K562 (cell line): ENCODE results near the gene LIPH. TPM values are rescaled to one million over a fixed set of nuclear protein-coding genes. Genes with fewer than 3 reads are reported as not detected.

Experiments
- ATF7 ChIP-seq: fragments of 450-650 bp; IDR thresholded peaks from 2 replicates; pipeline ENCODE4 v1.7.1; 2014; ENCODE audit warnings: mild to moderate bottlenecking, moderate library complexity
- CCAR2 ChIP-seq: fragments of 200-400 bp; formaldehyde crosslinking; IDR thresholded peaks from 2 replicates; pipeline ENCODE4 v1.6.1; 2017; ENCODE audit warnings: mild to moderate bottlenecking, low read depth, low read length
- E2F1 ChIP-seq: sonication (generic); formaldehyde crosslinking; IDR thresholded peaks from 2 replicates; pipeline ENCODE4 v1.8.1; 2023; ENCODE audit warnings: mild to moderate bottlenecking, missing genetic modification reagents, moderate library complexity
- ETS1 ChIP-seq: conservative IDR thresholded peaks from 2 replicates; pipeline ENCODE4 v1.6.1; 2011; ENCODE audit warnings: low read depth, mild to moderate bottlenecking, low read length; ENCODE audit not compliant: control insufficient read depth
- HDAC6 ChIP-seq: IDR thresholded peaks from 2 replicates; pipeline ENCODE4 v1.6.1; 2012; ENCODE audit warnings: low read depth, mild to moderate bottlenecking, control low read depth, inconsistent platforms, low read length, moderate library complexity
- HEY1 ChIP-seq: fragments of 250-450 bp; sonication (Bioruptor Pico); IDR thresholded peaks from 2 replicates; pipeline ENCODE4 v1.5.0; 2020; ENCODE audit warnings: mild to moderate bottlenecking, moderate library complexity, borderline replicate concordance
- HSF4 ChIP-seq: fragments of 250-450 bp; sonication (Bioruptor Pico); IDR thresholded peaks from 2 replicates; pipeline ENCODE4 v2.1.2; 2022; ENCODE audit warnings: mild to moderate bottlenecking, moderate library complexity, borderline replicate concordance
- ILK ChIP-seq: fragments of 450-650 bp; IDR thresholded peaks from 2 replicates; pipeline ENCODE4 v1.6.1; 2016; ENCODE audit warnings: missing genetic modification characterization, low read depth, mild to moderate bottlenecking, missing compliant biosample characterization, moderate library complexity, borderline replicate concordance
- NEUROD1 ChIP-seq: fragments of 150-350 bp; IDR thresholded peaks from 2 replicates; pipeline ENCODE4 v1.6.1; 2014; ENCODE audit warnings: borderline replicate concordance, low read length, low read depth; ENCODE audit not compliant: partially characterized antibody
- PHF20 ChIP-seq: fragments of 450-650 bp; IDR thresholded peaks from 2 replicates; pipeline ENCODE4 v1.6.1; 2018; ENCODE audit not compliant: partially characterized antibody
- POLR2G ChIP-seq: fragments of 200-400 bp; formaldehyde crosslinking; IDR thresholded peaks from 2 replicates; pipeline ENCODE4 v1.6.1; 2017; ENCODE audit warnings: low read depth, mild to moderate bottlenecking, antibody characterized with exemption, low read length, moderate library complexity
- SMARCB1 ChIP-seq: IDR thresholded peaks from 2 replicates; pipeline ENCODE4 v1.6.1; 2011; ENCODE audit warnings: improper control_type of control experiment, low read depth; ENCODE audit not compliant: insufficient read length
- SP1 ChIP-seq: sonication (generic); formaldehyde crosslinking; IDR thresholded peaks from 2 replicates; pipeline ENCODE4 v1.8.1; 2022; ENCODE audit warnings: mild to moderate bottlenecking, missing genetic modification reagents
- TRIM28 ChIP-seq: fragments of 450-650 bp; IDR thresholded peaks from 2 replicates; pipeline ENCODE4 v1.6.1; 2017
- USF1 ChIP-seq: sonication (generic); formaldehyde crosslinking; IDR thresholded peaks from 2 replicates; pipeline ENCODE4 v1.9.0; 2022; ENCODE audit warnings: mild to moderate bottlenecking, missing genetic modification reagents
- ZNF239 ChIP-seq: fragments of 250-450 bp; sonication (Bioruptor Pico); IDR thresholded peaks from 2 replicates; pipeline ENCODE4 v1.4.0; 2020; ENCODE audit warnings: mild to moderate bottlenecking
- ZNF76 ChIP-seq: fragments of 250-450 bp; sonication (Bioruptor Pico); IDR thresholded peaks from 2 replicates; pipeline ENCODE4 v1.4.0; 2020; ENCODE audit warnings: mild to moderate bottlenecking, moderate library complexity, borderline replicate concordance
- polyA plus RNA-seq, 8 experiments: library from polyadenylated mRNA; depleted of rRNA in 4 of 8; stranded (reverse) in 5 of 8; unstranded in 3 of 8; fragments of >200 nt; fragmentation: Nextera tagmentation in 2 of 8; fragmentation: Illumina TruSeq in 1 of 8; extraction: Ambion mirVana in 2 of 8; extraction: Trizol in 1 of 8; gene quantifications; 2 replicates each; pipeline versions ENCODE4 v1.2.1 to v1.2.3, GENCODE V29; 2011 to 2014; ENCODE audit warnings: inconsistent platforms in 1 of 8, missing spikeins in 1 of 8
- total RNA-seq, 7 experiments: library from RNA; depleted of rRNA in 6 of 7; stranded (reverse); fragments of >200 nt in 6 of 7; fragmentation: Illumina TruSeq in 2 of 7; extraction: Trizol in 2 of 7; gene quantifications; 2 replicates each; pipeline versions ENCODE4 v1.2.1 to v1.2.3, GENCODE V29; 2011 to 2021; ENCODE audit warnings: low replicate concordance in 1 of 7

LIPH gene
- total and polyA plus RNA-seq, 9 of the 15 experiments (the other 6 are each of a cell fraction or from before 2014, with no cell fraction given) = 0.73 to 1.8 (median 1.3) TPM

- TF ChIP-seq HSF4 (CRISPR knock-in tag) (no peak), ILK (tag) (no peak), ETS1 (peak; percentile 92), CCAR2 (no peak), NEUROD1 (peak; percentile 79), POLR2G (peak; percentile 100), SP1 (CRISPR knock-in tag) (peak; percentile 99), SMARCB1 (no peak), TRIM28 (peak; percentile 98), HDAC6 (no peak), USF1 (CRISPR knock-in tag) (no peak; the same call in 1 of the 2 replicates), PHF20 (peak; percentile 94), HEY1 (CRISPR knock-in tag) (peak; percentile 45; the same call in 1 of the 2 replicates), ZNF76 (CRISPR knock-in tag) (peak; percentile 42; the same call in 1 of the 2 replicates), ATF7 (peak; percentile 82), ZNF239 (CRISPR knock-in tag) (peak; percentile 28; the same call in 1 of the 2 replicates), E2F1 (CRISPR knock-in tag) (peak; percentile 73)
Measured at GRCh38 chr3:185498503-185499396, 53.6 kb downstream of the LIPH start, which contains the start of gene TMEM41A (continued).
